KOPT-K1 (cell line): Measurements from ENCODE around the gene SKOR1.

Experiments
- H3K27ac ChIP-seq: fragments of 200-600 bp; sonication (generic); 2 replicates; pipeline ENCODE4 v1.5.1; 2016; ENCODE audit warnings: antibody characterized with exemption, mild to moderate bottlenecking, low read depth, low read length; ENCODE audit not compliant: poor library complexity, severe bottlenecking
- H3K36me3 ChIP-seq: fragments of 200-600 bp; sonication (generic); 2 replicates; pipeline ENCODE4 v1.5.1; 2017; ENCODE audit warnings: antibody characterized with exemption, mild to moderate bottlenecking, low read length, moderate library complexity; ENCODE audit not compliant: insufficient read depth
- H3K9me3 ChIP-seq: fragments of 200-600 bp; sonication (generic); 2 replicates; pipeline ENCODE4 v1.5.1; 2017; ENCODE audit warnings: antibody characterized with exemption, low read length, mild to moderate bottlenecking; ENCODE audit not compliant: insufficient read depth, poor library complexity, severe bottlenecking

The SKOR1 gene

DNA sequence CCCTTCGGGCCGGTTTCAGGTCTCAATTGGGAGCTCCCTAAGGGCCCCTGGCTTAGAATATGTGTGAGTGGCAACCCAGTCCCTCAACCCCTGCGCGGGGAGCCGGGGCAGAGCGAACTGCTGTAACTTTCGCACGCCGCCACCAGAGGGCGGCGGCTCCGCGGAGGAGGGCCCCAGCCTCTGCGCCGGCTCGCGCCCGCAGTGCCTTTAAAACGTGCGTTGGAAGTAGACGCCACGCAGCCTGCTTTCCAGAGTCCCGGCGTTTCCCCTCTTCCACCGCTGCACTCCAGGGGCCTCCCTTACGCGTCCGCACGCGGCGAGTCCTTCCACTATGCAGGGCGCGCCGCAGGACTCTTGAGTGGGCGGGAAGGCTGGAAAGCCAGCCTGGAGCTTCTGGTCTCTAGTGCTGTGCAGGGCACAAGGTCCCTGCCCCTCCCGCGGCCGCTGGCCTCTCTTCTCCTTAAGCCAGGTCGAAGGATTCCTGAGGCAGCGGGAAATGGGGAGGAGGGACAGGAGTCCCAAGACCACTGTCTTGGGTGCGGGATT, 38.2 kb downstream of the SKOR1 start:
- Histone ChIP-seq H3K27ac (peak overlapping the region; percentile 34), H3K36me3 (no peaks in the 10 kb centered on the region), H3K9me3 (peaks cover 1% of the 10 kb centered on the region)

DNA sequence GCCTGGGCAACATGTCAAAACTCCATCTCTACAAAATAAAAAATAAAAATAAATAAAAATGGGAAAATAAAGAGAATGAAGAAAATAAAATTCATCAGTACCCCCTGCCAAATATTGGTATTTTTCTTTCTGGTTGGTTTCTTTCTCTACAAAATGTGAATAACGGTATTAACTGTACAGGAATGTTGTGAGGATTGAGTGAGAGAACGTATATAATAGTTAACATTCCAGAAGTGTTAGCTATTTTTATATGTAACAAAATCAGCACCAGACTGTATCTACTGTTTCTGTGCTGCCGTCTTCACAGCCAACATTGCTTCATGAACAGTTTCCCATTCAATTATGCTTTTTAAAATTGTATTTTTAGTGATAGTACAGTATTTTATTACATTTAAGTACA, 40.0 kb downstream of the SKOR1 start:
- H3K36me3 ChIP-seq = no peaks in the 10 kb centered on the region
- no peak overlapping the region for H3K27ac ChIP-seq
- H3K9me3 ChIP-seq = peaks cover 19% of the 10 kb centered on the region

DNA sequence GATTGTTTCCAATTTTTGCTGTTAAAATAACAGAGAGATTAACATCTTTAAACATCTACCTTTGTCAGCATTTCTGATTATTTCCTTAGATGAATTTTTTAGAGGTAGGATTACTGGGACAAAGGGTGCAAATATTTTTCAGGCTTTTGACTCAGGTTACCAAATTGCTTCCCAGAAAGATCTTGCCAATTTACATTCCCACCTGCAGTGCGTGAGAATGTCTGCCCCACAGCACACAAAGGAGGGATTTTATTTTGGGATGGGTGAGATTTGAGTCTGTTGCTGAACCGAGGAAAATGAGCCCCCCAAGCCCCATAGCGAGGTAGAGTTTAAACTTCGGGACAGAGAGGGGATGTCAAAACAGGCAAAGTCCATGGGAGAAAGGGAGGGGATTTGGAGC, 40.5 kb downstream of the SKOR1 start:
- H3K27ac ChIP-seq = no peak overlapping the region

DNA sequence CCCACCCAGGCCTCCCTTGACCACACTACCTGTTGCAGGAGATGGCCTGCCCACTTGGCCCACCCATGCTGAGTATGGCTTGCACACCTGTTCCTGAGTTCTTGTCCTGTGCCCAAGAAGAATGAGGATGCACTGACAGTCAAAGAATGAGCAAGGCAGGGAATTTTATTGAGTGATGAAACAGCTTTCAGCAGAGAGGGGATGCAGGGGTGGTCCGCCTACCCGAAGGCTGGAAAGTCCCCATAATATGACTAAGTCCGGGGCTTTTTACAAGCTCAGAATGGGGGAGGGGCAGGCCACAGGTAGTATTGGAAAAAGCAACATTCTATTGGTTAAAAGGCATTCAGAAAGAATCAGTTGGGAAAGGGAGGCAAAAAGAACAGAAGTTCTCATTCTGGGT, 44.4 kb downstream of the SKOR1 start:
- Histone ChIP-seq H3K36me3 (no peaks in the 10 kb centered on the region), H3K9me3 (peaks cover 21% of the 10 kb centered on the region), H3K27ac (no peak overlapping the region)

More for the DNA sequence above, 40.5 kb downstream of the SKOR1 start:
- H3K36me3 ChIP-seq = no peaks in the 10 kb centered on the region
- peaks cover 21% of the 10 kb centered on the region for H3K9me3 ChIP-seq

DNA sequence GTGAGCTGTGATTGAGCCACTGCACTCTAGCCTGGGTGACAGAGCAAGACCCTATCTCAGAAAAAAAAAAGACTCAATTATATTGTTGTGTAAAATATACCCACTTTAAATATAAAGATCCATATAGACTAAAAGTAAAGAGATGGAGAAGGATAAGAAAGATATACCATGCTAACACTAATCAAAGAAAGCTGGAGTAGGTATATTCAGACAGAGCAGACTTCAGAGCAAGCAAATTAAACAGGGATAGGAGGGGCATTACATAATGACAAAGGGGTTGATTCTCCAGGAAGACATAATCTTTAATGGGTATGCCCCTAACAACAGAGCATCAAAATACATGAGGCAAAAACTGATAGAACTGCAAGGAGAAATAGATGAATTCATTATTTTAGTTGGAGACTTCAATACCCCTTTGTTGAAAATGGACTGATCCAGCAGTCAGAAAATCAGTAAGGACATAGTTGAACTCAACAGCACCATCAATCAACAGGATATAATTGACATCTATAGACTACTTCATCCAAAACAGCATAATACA, 45.6 kb downstream of the SKOR1 start:
- H3K9me3 ChIP-seq = peaks cover 21% of the 10 kb centered on the region
- no peaks in the 10 kb centered on the region for H3K36me3 ChIP-seq
- H3K27ac ChIP-seq = no peak overlapping the region

DNA sequence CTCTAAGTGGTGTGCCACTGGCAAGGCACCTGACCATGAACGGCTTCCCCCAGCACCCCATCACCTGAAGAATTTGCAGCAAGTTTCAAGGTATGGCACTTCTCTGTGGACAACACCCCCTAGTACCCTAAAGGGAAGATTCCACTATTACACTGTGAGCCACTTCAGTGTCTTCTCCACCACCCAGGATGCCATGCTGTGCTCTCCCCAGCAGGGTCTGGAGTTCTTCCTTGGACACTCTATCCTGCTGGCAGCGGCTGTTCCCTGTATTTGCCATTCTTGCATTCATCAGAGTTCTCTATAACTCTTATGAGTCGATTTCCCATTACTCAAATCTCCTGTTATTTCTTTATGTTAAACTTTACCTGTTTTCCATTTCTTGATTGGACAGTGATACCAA, 48.5 kb downstream of the SKOR1 start:
- Histone ChIP-seq H3K27ac (no peak overlapping the region), H3K36me3 (no peaks in the 10 kb centered on the region), H3K9me3 (peaks cover 17% of the 10 kb centered on the region)

DNA sequence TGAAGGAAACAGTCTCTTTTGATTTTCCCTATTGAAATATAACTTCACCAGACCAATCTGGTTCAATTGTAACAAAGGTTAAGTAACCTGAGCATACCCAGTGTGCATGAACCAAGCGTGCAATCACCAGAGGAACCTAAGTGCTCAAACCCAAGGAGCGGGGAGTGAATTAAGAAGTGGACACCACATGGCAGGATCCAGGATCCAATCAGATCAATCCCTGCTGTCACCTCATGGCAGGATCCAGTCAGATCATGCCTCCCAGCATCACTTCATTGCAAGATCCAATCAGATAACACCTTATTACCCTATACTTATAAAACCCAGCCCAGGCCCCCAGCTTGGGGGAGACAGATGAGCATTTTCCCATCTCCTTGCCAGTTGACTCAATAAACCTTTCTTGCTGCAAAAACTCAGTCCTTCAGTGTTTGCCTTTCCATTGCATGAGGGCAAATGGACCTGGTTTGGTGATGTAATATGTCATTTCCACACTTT, 53.5 kb downstream of the SKOR1 start:
- no peak overlapping the region for H3K27ac ChIP-seq
- H3K36me3 ChIP-seq = no peaks in the 10 kb centered on the region
- H3K9me3 ChIP-seq = no peaks in the 10 kb centered on the region

DNA sequence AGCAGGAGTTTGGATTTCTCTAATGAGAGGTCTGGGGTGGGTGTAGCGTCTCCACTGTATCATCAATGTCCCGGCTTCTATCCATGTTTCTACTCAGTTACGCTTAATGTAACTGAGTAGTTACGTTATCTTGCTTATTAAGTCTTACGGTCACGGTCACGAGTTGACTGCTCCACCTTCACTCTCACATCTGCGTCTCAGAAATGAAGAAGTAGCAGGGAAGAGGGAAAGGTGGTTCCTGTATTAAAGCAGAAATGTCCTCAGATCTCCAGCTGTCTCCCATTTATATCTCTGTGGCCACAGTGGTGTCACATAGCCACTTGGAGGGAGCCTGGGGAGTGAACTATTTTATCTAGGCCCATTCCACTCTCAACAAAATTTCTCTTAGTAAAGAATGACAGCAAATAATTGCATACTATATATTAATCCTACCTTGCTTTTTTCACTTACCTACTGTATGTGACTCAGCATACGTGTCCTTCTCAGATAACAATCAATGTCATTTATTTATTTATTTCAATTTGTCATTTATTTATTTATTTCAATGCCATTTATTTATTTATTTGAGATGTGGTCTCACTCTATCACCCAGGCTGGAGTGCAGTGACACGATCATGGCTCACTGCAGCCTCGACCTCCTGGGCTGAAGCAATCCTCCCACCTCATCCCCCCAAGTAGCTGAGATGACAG, 54.3 kb downstream of the SKOR1 start:
- H3K27ac ChIP-seq = no peak overlapping the region
- no peaks in the 10 kb centered on the region for H3K9me3 ChIP-seq
- H3K36me3 ChIP-seq = no peaks in the 10 kb centered on the region

DNA sequence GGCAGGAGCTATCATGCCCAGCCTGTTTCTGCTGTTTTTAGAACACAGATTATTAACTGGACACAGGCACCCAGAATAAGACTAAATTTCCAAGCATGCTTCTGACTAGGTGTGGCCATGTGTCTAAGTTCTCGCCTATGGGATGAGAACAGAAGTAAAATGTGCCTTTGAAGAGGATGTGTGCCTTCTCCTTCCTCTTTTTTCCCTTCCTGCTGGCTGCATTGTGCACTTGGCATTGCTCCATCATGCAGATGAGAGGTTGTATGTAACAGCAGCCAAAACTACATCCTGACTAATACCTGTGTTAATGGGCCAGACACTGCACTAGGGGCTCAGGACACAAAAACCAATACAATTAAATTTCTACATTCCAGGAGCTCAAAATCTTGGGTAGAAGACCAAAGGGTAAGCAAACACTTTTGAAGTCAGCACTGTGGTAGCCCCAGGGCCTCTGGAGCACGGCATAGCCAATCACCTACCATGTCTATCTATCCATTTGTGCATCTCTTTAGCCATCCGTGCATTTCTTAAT, 55.4 kb downstream of the SKOR1 start:
- Histone ChIP-seq H3K9me3 (no peaks in the 10 kb centered on the region), H3K27ac (no peak overlapping the region), H3K36me3 (no peaks in the 10 kb centered on the region)

DNA sequence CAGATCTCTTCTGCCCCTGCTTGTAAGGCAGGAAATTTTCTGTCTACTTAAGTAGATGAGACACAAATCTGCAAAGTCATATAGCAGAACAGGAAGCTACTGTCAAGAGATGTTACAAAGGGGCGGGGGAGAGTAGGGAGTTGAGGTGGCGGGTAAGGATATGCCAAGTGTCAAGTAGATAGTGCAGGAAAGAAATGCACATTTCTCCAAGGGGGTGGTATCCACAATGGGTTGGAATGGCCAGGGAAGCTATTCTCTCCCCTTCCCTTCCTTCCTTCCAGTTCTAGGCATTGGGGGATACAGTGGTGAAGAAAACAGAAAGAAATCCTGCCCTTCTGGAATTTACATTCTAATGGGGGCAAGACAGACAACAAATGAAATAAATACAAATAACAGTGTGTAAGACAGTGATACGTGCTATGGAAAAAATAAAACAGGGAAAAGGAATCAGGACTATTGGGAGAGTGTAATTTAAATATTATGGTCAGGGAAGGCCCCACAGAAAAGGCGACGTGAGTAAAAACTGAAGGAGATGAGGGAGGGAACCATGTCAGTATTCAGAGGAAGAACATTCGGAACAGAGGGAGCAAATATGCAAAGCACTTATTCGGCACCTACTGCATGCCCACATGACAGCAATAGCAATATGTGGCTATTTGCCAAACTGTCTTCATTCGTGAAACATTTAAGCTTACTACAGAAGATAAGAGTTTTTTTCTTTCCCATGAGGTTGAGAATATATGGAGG, 57.4 kb downstream of the SKOR1 start:
- Histone ChIP-seq H3K36me3 (no peaks in the 10 kb centered on the region), H3K27ac (peak overlapping the region; percentile 55), H3K9me3 (no peaks in the 10 kb centered on the region)

DNA sequence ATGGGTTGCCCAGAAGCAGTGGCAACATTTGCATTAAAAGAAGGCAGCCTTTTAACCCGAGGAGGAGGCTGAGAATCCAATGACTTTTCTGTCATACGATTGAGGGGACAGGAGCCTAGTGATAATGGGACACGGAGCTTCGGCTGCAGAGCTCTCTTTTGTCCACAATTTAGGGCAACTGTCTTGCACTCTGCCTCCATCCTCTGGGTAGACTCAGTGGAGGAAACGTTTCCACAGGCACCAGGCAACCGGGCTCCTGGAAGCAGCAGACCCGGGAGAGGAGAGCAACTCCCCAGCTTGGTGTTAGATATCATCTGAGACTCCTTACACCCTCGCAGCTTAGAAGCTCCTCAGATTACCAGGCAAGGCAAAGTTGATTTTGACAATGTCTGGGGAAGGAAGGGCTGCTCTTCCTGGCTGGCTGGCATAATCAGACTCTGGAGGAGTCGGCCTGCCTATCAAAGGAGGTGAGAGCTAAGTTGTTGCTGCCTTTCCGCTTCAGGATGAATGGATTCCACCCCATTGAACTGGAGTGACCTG, 58.0 kb downstream of the SKOR1 start:
- H3K36me3 ChIP-seq = no peaks in the 10 kb centered on the region
- H3K27ac ChIP-seq = peak overlapping the region; percentile 55

DNA sequence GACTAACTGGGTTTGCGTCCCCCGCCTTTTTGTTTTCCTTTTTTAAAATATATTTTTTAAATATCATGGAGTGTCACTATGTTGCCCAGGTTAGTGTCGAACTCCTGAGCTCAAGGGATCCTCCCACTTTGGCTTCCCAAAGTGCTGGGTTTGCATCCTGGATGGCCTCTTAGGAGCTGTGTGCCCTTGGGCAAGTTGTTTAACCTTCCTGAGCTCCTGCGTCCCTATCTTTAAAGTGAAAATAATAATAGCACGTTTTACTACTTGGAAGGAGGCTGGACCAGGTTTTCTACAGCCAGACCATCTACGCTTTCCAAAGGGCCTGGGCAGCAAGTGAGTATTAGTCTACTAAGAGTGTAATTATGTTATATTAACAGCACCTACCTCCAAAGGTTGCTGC, 58.7 kb downstream of the SKOR1 start:
- H3K27ac ChIP-seq = peak overlapping the region; percentile 60
- H3K9me3 ChIP-seq = no peaks in the 10 kb centered on the region

More for the DNA sequence above, 58.0 kb downstream of the SKOR1 start:
- H3K9me3 ChIP-seq = no peaks in the 10 kb centered on the region

More for the DNA sequence above, 58.7 kb downstream of the SKOR1 start:
- no peaks in the 10 kb centered on the region for H3K36me3 ChIP-seq
